Nephron progenitor cell (in vitro differentiated cells): ENCODE measurements around the gene TPBG.

Experiments used
- DNase-seq: peaks from one replicate; pipeline ENCODE4 v3.0.0; 2021
- H3K27ac Mint-ChIP-seq: 2 replicates; pipeline ENCODE4 v1.8.0; 2021; ENCODE audit warnings: mild to moderate bottlenecking, moderate library complexity, mixed read lengths
- H3K27me3 Mint-ChIP-seq: 2 replicates; pipeline ENCODE4 v1.8.0; 2021; ENCODE audit warnings: mild to moderate bottlenecking, low read depth, mixed read lengths; ENCODE audit not compliant: poor library complexity
- H3K36me3 Mint-ChIP-seq: 2 replicates; pipeline ENCODE4 v1.8.0; 2021; ENCODE audit warnings: low read depth, mixed read lengths
- H3K4me1 Mint-ChIP-seq: 2 replicates; pipeline ENCODE4 v1.8.0; 2021; ENCODE audit warnings: mixed read lengths
- H3K4me3 Mint-ChIP-seq: 2 replicates; pipeline ENCODE4 v1.8.0; 2021; ENCODE audit warnings: mild to moderate bottlenecking, moderate library complexity, mixed read lengths
- H3K9me3 Mint-ChIP-seq: 2 replicates; pipeline ENCODE4 v1.8.0; 2021; ENCODE audit warnings: mild to moderate bottlenecking, moderate library complexity, mixed read lengths
- CTCF ChIP-seq: fragments of 200-600 bp; sonication (generic); IDR thresholded peaks from 2 replicates; pipeline ENCODE4 v1.5.0; 2021; ENCODE audit warnings: antibody characterized with exemption

TPBG gene

GRCh38 chr6:82370788-82371187, 7.2 kb downstream of the TPBG start:
- no peaks in the 10 kb centered on the region for H3K27me3 Mint-ChIP-seq
- no peak for DNase-seq
- peaks cover 9% of the 10 kb centered on the region for H3K9me3 Mint-ChIP-seq
- H3K4me3 Mint-ChIP-seq = no peak overlapping the region
- H3K27ac Mint-ChIP-seq = no peak overlapping the region
- TF ChIP-seq CTCF = no peak
- peaks cover 24% of the 10 kb centered on the region for H3K36me3 Mint-ChIP-seq
- H3K4me1 Mint-ChIP-seq = peaks cover 18% of the 10 kb centered on the region

- Mint-ChIP-seq H3K4me3 (no peak overlapping the region), H3K4me1 (peaks cover 6% of the 10 kb centered on the region), H3K27me3 (no peaks in the 10 kb centered on the region), H3K27ac (no peak overlapping the region), H3K9me3 (peaks cover 17% of the 10 kb centered on the region), H3K36me3 (peaks cover 26% of the 10 kb centered on the region)
- no peak for TF ChIP-seq CTCF
- DNase-seq = no peak
Measured at GRCh38 chr6:82371799-82372546, 8.4 kb downstream of the TPBG start.

GRCh38 chr6:82372656-82373055, 9.0 kb downstream of the TPBG start:
- Mint-ChIP-seq H3K27ac (no peak overlapping the region), H3K4me3 (no peak overlapping the region), H3K9me3 (peaks cover 24% of the 10 kb centered on the region), H3K27me3 (no peaks in the 10 kb centered on the region), H3K36me3 (peaks cover 33% of the 10 kb centered on the region), H3K4me1 (peaks cover 5% of the 10 kb centered on the region)
- TF ChIP-seq CTCF = no peak
- DNase-seq = no peak

- Mint-ChIP-seq H3K36me3 (peaks cover 39% of the 10 kb centered on the region), H3K4me1 (no peaks in the 10 kb centered on the region)
Measured at GRCh38 chr6:82374516-82374915, 10.9 kb downstream of the TPBG start.

GRCh38 chr6:82376636-82377035, 13.0 kb downstream of the TPBG start:
- no peaks in the 10 kb centered on the region for H3K4me1 Mint-ChIP-seq
- H3K9me3 Mint-ChIP-seq = peaks cover 30% of the 10 kb centered on the region
- peaks cover 38% of the 10 kb centered on the region for H3K36me3 Mint-ChIP-seq
- no peak for TF ChIP-seq CTCF
- no peak overlapping the region for H3K27ac Mint-ChIP-seq
- H3K4me3 Mint-ChIP-seq = no peak overlapping the region
- no peak for DNase-seq
- H3K27me3 Mint-ChIP-seq = no peaks in the 10 kb centered on the region

More at GRCh38 chr6:82374516-82374915, 10.9 kb downstream of the TPBG start:
- H3K9me3 Mint-ChIP-seq = peaks cover 30% of the 10 kb centered on the region
- no peaks in the 10 kb centered on the region for H3K27me3 Mint-ChIP-seq
- TF ChIP-seq CTCF = no peak
- no peak overlapping the region for H3K27ac Mint-ChIP-seq
- no peak for DNase-seq
- H3K4me3 Mint-ChIP-seq = no peak overlapping the region
